Testis (tissue), 3 donors: ENCODE measurements around the gene PXMP4. TPM values are rescaled to one million over a fixed set of nuclear protein-coding genes. Genes with fewer than 3 reads are reported as not detected.

ENCODE experiments used
- DNase-seq: peaks from one replicate; pipeline ENCODE4 v3.0.0-alpha.2; 2019
- H3K27ac ChIP-seq, 2 donors: fragments of 200-600 bp; sonication (generic); one replicate each; pipeline ENCODE4 v1.5.1; 2019
- H3K27me3 ChIP-seq: fragments of 200-600 bp; sonication (generic); one replicate; pipeline ENCODE4 v1.5.1; 2019
- H3K36me3 ChIP-seq: fragments of 200-600 bp; sonication (generic); one replicate; pipeline ENCODE4 v1.5.1; 2017; ENCODE audit warnings: low read depth; ENCODE audit errors: missing control alignments
- H3K4me1 ChIP-seq: fragments of 200-600 bp; sonication (generic); one replicate; pipeline ENCODE4 v1.5.1; 2019
- H3K4me3 ChIP-seq, 2 donors: fragments of 200-600 bp; sonication (generic); one replicate each; pipeline ENCODE4 v1.5.1; 2017 to 2019
- H3K9me3 ChIP-seq: fragments of 200-600 bp; sonication (generic); one replicate; pipeline ENCODE4 v1.5.1; 2017
- CTCF ChIP-seq, 3 experiments: fragments of 450-650 bp in 2 of 3; fragments of 200-600 bp in 1 of 3; sonication (generic) in 1 of 3; IDR thresholded peaks; one replicate each; pipeline ENCODE4 v1.5.1; 2016 to 2019; ENCODE audit warnings: antibody characterized with exemption in 3 of 3, mild to moderate bottlenecking in 2 of 3, moderate library complexity in 1 of 3
- POLR2A ChIP-seq: fragments of 450-650 bp; IDR thresholded peaks from one replicate; pipeline ENCODE4 v1.6.1; 2017; ENCODE audit warnings: antibody characterized with exemption, mild to moderate bottlenecking, moderate library complexity
- WGBS, 2 donors: methylation state at CpG; one replicate each; pipeline ENCODE4 v1.1.5; 2018; 5-methylcytosine and 5-hydroxymethylcytosine counted together
- intact Hi-C: fragments of 100-400 bp; cut with DNase I; formaldehyde crosslinking; loops from one replicate; pipeline ENCODE4 v1.15.1; 2023; ENCODE audit warnings: low total_unique reads
- polyA plus RNA-seq: library from polyadenylated mRNA; stranded (reverse); fragments of 350-450 nt; fragmentation: Illumina TruSeq; extraction: RNeasy Lipid Tissue Mini Kit (QIAGEN cat#74804); gene quantifications from one replicate; pipeline ENCODE4 v1.2.3, GENCODE V29; 2014; ENCODE audit warnings: low read depth, low replicate concordance; ENCODE audit not compliant: insufficient read depth
- total RNA-seq, 2 donors: library from RNA; depleted of rRNA; stranded (reverse); fragments of >200 nt; gene quantifications; one replicate each; pipeline ENCODE4 v1.2.3, GENCODE V29; 2016

The PXMP4 gene
- total and polyA plus RNA-seq, 3 donors from 2014 or later, result 4.6 to 6.8 (median 5.1) TPM

DNA sequence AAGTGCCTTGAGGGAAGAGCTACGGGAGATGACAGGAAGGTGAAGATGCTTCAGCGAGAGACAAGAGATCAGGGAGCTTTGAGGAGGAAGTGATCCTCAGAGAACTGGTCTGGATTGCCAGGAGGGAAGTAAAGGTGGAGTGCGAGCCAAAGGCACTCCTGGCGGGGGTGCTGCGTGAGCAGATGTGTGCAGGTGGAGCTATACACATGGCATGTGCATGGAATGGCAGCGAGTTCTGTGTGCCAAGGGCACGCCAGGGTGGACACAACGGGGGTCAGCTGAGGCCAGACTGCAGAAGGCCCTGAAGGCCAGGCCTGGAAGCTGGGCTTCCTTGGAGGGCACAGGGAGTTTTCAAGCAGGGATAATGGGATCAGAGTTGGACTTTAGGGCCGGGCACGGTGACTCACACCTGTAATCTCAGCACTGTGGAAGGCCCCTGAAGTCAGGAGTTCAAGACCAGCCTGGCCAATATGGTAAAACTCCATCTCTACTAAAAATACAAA, 6.2 kb downstream of the PXMP4 start:
- 88 to 95% methylated on average over 10 of the region's 10 CpGs for WGBS, 2 donors
- Histone ChIP-seq H3K27ac (no peak overlapping the region), H3K27me3 (no peaks in the 10 kb centered on the region), H3K4me3 (no peak overlapping the region), H3K9me3 (no peaks in the 10 kb centered on the region), H3K36me3 (no peaks in the 10 kb centered on the region), H3K4me1 (no peaks in the 10 kb centered on the region)
- no peak for DNase-seq
- no peak for TF ChIP-seq POLR2A
- no peak for TF ChIP-seq CTCF (IDR thresholded peaks at IDR 0.05)
- intact Hi-C loops, result no loop called here

GRCh38 chr20:33711446-33711738, 8.7 kb downstream of the PXMP4 start:
- Histone ChIP-seq H3K36me3 (no peaks in the 10 kb centered on the region), H3K9me3 (no peaks in the 10 kb centered on the region), H3K27ac (no peak overlapping the region), H3K4me1 (no peaks in the 10 kb centered on the region), H3K27me3 (no peaks in the 10 kb centered on the region), H3K4me3 (no peak overlapping the region)
- DNase-seq, result no peak
- intact Hi-C loops, result no loop called here
- WGBS, 2 donors, result 0 to 75% methylated on average over 1 of the region's 1 CpG
- TF ChIP-seq POLR2A, result no peak
- no peak for TF ChIP-seq CTCF (IDR thresholded peaks at IDR 0.05)

DNA sequence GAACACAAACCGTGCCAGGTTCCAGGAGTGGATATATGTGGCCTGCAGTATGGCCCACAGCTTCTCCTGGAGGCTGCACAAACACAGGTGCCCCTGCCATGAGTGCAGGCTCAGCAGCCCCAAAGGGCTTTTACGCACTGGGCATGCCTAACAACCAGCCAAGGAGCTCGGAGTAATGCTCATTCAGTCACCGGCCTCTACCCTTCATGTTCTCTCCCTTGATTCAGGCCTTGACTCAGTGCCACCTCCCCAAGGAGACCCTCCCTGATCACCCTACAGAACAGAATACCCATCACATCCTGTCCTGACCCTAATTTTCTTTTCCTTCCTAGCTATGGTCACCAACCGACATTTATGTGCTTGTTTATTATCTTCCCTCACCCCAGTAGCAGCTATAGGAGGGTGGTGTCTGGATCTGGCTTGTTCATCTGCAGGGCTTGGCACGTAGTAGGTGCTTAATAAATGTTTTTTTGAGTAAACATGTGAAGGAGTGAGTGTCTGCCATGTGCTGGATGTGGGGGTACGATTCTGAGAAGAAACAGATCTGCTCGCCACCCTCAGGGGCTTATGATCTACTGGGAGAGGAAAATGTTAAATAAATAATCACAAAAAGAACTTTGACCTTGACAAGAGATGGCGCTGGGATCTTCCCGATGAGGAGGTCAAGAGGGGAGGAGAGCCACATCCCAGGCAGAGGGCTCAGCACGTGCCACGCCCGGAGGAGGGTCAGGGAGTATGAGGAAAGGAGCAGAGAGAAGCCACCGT, 9.2 kb downstream of the PXMP4 start:
- H3K27ac ChIP-seq, result no peak overlapping the region
- no peaks in the 10 kb centered on the region for H3K4me1 ChIP-seq
- H3K36me3 ChIP-seq, result no peaks in the 10 kb centered on the region
- WGBS, 2 donors, result 57 to 67% methylated on average over 14 of the region's 14 CpGs
- intact Hi-C loops, result no loop called here
- H3K27me3 ChIP-seq, result no peaks in the 10 kb centered on the region
- DNase-seq, result no peak
- TF ChIP-seq CTCF (IDR thresholded peaks at IDR 0.05), result no peak
- no peak for TF ChIP-seq POLR2A
- no peaks in the 10 kb centered on the region for H3K9me3 ChIP-seq
- no peak overlapping the region for H3K4me3 ChIP-seq

GRCh38 chr20:33709905-33710541, 10.1 kb downstream of the PXMP4 start:
- WGBS, 2 donors, result 57 to 74% methylated on average over 16 of the region's 16 CpGs
- DNase-seq, result peak; percentile 57
- Histone ChIP-seq H3K36me3 (no peaks in the 10 kb centered on the region), H3K27ac (no peak overlapping the region), H3K27me3 (no peaks in the 10 kb centered on the region), H3K4me3 (peak overlapping the region in 1 of 2 donors; percentile 24), H3K9me3 (no peaks in the 10 kb centered on the region), H3K4me1 (no peaks in the 10 kb centered on the region)
- TF ChIP-seq POLR2A (no peak), CTCF (IDR thresholded peaks at IDR 0.05) (no peak)
- intact Hi-C loops, result no loop called here
